Middle frontal gyrus (tissue), 1 donor: Measurements from ENCODE around the gene PITPNC1.
"Not testable (repeated sequence)": the region's sequence is repeated elsewhere in the genome, so short reads cannot be mapped to it uniquely, and the experiment has no call there.

ENCODE experiments used
- DNase-seq: peaks from one replicate; pipeline ENCODE4 v3.0.0-alpha.2; 2015; ENCODE audit warnings: low spot score; ENCODE audit errors: extremely low spot score

Gene PITPNC1

DNA sequence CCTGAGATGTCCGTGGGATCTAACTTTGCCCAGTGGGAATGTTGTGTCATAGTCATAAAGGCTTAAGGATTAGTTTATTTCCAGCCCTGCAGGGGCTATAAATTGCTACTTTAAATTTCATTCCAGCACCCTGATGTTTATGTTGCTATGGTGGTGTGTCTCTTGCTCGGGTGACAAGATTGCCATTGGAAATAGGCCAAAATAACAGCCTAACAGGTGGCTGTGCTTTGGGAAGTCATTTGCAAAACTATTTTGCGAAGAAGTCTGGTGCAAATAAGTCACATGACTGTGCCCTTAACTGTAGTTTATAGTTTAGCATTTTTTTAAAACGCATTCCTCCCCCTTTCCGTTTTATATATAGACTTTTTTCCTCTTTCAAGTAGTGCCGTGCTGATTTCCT, 23.1 kb downstream of the PITPNC1 start:
- no peak for DNase-seq

DNA sequence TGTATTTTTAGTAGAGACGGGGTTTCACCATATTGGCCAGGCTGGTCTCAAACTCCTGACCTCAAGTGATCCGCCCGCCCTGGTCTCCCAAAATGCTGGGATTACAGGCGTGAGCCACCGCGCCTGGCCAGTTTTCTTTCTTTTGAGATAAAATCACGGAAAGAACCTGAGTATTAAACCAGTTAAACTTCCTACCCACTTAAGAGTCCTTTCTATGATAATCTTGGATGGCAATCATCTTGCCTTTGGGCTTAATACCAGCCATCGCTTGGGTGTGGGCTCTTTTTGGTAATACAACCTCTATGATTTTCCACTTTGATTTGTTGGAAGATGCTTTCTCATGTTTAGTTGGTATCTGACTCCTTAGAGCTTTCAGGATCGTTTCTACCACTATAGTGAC, 24.0 kb downstream of the PITPNC1 start:
- DNase-seq, result no peak

- no peak for DNase-seq
These were observed 24.8 kb downstream of the PITPNC1 start for GRCh38 chr17:67401598-67402504.

GRCh38 chr17:67403065-67403464, 26.0 kb downstream of the PITPNC1 start:
- DNase-seq, result no peak

DNA sequence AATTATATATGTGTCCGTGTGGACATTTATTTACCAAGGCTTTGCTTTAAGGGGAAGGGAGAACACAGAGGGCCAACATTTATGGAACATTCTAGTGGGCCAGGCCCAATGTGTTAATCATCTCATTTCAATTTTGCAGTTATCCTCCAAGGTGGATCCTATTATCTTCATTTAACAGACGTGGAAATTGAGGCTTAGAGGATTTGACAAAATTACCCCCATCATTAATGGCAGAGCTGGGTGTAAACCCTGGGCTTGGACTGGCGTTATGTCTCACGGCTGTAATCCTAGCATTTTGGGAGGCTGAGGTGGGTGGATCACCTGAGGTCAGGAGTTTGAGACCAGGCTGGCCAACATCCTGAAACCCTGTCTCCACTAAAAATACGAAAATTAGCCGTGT, 26.4 kb downstream of the PITPNC1 start:
- no peak for DNase-seq

DNA sequence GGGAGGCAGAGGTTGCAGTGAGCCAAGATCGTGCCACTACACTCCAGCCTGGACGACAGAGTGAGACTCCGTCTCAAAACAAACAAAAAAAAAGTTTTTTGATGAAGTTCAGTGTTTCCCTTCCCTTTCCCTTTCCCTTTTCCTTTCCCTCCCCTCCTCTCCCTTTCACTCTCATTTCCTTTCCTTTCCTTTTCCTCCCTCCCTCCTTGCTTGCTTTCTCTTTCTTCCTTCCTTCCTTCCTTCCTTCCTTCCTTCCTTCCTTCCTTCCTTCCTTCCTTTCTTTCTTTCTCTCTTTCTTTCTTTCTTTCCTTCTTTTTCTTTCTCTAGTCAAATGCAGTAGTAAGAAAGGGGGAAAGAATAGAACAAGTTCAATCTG, 31.4 kb downstream of the PITPNC1 start:
- DNase-seq, result not testable (repeated sequence)

DNA sequence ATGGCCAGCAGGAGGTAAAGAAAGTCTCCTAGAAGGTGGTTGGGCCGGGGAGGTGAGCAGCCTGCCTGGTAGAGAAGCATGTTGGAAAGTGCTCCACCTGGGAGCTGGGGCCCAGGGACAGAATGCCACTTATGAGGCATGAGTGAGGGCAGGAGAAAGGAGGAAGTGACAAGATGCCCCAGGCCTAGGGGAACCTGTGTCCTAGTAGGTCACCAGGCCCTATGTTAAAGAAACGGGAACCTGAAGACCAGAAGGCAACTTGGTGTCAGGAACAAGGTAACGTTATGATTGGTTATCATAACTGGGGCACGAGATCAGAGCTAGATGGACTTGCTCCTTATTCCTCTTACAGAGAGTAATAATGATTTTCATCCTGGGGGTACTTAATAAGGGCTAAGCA, 34.3 kb downstream of the PITPNC1 start:
- DNase-seq, result no peak

DNA sequence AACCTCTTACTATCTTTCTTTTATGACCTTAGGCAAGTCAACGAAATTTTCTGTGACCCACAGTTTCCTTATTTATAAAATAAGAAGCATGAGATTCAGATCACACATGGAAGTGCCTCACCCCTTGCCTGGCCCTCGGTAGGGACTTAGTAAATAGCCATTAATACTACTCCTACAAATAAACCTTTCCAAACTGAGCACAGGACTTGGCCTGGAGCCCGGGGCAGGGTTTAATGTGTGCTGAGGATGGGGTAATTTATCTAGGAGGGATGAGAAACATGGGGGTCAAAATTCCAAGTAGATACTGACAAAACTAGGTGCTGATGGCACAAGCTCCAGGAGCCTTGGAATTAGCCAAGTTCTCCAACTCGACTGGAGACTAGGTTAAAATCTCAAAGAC, 35.0 kb downstream of the PITPNC1 start:
- no peak for DNase-seq

DNA sequence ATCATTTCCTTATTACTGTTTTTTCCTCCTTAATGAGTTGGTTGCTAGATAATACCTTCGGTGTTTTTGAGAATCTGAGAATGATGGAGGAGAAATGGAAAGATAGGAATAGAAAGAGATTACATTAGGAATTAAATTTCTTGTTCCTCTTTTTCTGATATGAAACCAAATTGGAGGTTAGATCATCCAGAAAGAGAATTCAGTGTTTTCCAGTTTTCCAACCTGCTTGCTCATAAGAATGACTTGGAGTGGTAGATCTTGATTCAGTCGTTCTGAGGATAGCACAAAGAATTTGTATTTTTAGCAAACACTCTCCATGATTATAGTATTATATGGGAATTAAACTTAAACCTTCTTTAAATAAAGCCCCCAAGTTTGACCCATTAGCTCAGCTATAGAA, 35.9 kb downstream of the PITPNC1 start:
- DNase-seq, result no peak

DNA sequence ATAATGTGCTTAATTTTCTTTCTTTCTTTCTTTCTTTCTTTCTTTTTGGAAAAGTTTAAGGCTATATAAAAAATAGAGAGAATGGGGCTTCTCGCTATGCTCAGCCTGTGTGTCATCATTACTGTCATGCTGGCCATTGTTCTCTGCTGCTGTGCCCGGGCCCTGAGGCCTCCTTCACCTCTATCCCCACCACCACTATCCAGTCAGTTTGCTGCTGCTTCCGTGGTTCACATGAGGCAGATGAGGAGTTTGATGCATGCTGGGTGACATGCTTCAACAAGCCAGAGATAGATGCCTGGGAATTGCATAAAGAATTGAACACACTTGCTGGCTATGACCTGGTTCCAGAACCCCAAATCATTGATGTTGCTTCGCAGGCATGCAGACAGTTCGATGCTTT, 36.3 kb downstream of the PITPNC1 start:
- no peak for DNase-seq

DNA sequence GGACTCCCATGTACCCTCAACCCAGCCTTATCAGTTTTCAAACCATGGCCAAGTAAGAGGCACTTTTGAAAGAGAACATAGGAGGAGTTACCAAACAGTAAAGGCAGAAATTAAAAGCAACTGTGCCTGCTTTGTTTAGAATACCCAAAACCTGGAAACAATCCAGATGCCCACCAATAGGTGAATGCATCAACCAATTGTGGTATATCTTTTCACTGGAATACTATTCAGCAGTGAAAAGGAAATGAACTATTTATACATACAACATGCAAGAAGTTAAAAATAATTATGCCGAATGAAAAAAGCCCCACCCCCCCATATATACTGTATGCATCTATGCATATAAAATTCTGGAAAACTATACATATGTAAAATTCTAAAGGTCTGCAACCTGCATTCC, 37.0 kb downstream of the PITPNC1 start:
- no peak for DNase-seq

- no peak for DNase-seq
These were observed 37.5 kb downstream of the PITPNC1 start for GRCh38 chr17:67414559-67414958.

DNA sequence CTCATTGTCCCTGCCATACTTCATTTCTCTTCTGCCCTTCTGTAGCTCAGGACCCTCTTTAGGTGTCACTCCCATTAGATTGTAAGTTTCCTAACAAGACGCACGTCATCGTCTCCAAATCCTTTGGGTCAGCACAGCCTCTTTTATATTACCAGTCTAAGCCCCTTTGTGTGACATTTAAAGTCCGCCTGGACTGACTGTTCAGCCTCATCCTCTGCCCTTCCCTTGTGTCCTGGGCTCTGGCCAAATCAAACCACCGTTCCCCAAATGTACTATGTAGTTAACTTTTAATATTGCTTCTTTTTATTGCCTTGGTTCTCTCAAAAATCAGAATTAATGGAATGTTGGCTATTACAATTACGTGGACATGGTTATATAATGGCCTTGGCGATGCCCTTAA, 38.2 kb downstream of the PITPNC1 start:
- no peak for DNase-seq

- DNase-seq, result no peak
These were observed 40.4 kb downstream of the PITPNC1 start for GRCh38 chr17:67417507-67417906.

DNA sequence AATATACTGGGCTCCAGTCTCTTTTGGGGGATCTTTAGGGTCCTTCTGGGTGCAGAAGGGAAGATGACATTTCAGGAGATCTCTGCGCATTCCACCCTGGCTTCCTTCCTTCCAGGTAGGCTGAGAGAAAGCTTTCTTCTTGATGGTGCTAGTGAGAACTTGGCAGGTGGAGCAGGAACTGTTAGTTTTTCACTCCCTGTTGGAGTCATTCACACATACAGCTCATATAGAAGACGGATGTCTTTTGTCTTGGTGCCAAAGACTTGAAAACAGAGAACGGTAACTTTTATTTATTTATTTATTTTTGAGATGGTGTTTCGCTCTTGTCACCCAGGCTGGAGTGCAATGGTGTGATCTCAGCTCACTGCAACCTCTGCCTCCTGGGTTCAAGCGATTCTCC, 43.9 kb downstream of the PITPNC1 start:
- no peak for DNase-seq

- DNase-seq, result no peak
These were observed 44.8 kb downstream of the PITPNC1 start for GRCh38 chr17:67421869-67422273.

- DNase-seq, result not testable (repeated sequence)
These were observed 45.2 kb downstream of the PITPNC1 start for GRCh38 chr17:67422296-67422695.

- DNase-seq, result no peak
These were observed 45.8 kb downstream of the PITPNC1 start for GRCh38 chr17:67422897-67423296.

GRCh38 chr17:67425571-67426160, 48.6 kb downstream of the PITPNC1 start:
- no peak for DNase-seq

GRCh38 chr17:67427424-67427823, 50.3 kb downstream of the PITPNC1 start:
- DNase-seq, result no peak

- DNase-seq, result not testable (repeated sequence)
These were observed 53.4 kb downstream of the PITPNC1 start for GRCh38 chr17:67430515-67430914.

DNA sequence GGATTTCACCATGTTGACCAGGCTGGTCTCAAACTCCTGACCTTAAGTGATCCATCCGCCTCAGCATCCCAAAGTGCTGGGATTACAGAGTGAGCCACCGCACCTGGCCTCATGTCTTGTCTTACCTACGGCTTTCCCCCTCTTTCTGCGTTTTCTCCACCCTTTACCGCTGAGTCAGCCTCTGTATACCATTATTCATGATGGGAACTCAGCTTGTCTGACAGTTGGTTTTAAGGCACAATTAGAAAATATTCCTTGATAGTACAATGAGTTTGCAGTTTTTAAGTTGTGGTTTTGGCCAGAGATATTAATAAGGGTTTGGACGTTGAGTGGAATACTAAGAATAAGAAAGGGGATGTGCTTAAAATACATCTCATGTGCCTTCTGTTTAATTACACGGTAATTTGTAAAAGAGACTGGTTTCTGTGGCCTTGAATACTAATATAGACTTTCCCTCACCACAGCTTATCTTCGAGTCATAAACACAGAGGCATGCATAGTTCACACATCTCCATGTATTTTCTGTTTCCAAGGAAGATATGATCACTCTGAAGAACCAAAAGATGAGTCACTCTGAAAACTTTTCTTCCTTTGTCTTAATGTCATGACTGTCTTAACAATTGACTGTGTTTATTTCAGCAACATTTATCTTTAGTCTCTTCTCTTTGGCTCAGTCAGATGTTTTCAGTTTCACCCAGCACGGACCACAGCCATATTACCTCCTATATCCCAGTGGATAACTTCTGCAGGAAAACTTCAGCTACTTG, 54.4 kb downstream of the PITPNC1 start:
- DNase-seq, result no peak
